Hematopoietic multipotent progenitor cell treated with erythropoietin and hydrocortisone succinate and interleukin-3 and kit ligand, for 4 days (in vitro differentiated cells): ENCODE measurements around the gene TSSC4.

Experiments
- DNase-seq: peaks from one replicate; pipeline ENCODE4 v3.0.0-alpha.2; 2015

The TSSC4 gene

DNA sequence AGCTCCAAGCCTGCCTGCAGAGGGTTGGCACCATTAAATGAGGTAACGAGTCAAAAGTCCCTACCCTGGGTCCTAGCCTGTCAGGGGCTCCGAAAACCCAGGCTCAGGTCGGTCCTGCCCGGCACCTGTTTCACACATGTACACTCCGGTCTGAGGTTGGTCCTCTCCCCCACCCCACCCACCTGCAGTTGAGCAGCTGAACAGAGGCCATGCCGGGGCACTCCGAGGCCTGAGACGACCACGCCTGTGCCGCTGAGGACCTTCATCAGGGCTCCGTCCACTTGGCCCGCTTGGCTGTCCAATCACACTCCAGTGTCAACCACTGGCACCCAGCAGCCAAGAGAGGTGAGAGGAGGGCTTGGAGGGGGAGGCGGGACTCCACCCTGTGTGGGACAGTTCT is 1.6 kb downstream of the TSSC4 start:
- no peak for DNase-seq

DNA sequence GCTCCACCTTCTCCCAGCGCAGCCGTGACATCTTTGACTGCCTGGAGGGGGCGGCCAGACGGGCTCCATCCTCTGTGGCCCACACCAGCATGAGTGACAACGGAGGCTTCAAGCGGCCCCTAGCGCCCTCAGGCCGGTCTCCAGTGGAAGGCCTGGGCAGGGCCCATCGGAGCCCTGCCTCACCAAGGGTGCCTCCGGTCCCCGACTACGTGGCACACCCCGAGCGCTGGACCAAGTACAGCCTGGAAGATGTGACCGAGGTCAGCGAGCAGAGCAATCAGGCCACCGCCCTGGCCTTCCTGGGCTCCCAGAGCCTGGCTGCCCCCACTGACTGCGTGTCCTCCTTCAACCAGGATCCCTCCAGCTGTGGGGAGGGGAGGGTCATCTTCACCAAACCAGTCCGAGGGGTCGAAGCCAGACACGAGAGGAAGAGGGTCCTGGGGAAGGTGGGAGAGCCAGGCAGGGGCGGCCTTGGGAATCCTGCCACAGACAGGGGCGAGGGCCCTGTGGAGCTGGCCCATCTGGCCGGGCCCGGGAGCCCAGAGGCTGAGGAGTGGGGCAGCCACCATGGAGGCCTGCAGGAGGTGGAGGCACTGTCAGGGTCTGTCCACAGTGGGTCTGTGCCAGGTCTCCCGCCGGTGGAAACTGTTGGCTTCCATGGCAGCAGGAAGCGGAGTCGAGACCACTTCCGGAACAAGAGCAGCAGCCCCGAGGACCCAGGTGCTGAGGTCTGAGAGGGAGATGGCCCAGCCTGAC is 2.5 kb downstream of the TSSC4 start:
- no peak for DNase-seq

DNA sequence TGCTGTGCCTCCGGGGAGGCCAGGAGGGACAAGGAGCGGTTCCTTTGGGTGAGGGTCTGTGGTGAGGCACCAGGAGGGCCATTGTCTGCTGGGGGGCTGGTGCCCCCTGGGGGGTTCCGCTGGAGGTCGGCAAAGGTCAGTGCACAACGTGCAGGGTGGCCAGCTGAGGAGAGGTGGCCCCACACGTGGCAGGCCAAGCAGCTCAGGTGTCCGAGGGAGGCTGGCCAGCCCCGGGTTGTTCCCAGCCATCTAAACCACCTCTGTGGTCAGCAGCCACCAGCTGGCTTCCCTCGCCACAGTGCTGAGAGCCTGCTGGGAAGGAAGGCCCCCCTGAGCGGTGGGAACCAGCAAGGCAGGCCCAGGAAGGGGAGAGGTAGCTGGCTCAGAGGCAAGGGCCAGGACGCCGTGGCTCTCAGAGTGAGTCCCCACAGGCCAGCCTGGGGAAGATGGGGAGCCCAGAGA is 4.2 kb downstream of the TSSC4 start:
- no peak for DNase-seq

DNA sequence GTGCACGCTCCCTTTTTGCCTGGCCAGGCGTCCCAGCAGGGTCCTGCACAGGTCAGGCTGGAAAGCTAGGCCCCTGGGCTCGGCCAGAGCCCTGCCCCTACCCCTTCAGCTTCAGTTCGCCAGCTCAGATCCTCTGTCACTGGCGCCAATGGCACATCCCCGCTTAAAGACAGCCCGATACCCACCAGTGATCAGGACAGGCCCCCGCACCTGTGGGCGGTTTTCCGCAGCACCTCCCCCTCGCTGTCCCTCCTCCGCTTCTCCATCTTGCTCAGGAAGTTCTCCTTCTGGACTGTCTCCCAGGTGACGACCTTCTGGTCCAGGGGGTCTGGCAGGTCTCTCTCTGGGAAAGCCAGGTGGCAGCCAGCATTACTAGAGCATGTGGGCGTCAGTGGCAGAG is 5.9 kb downstream of the TSSC4 start:
- DNase-seq, result no peak

DNA sequence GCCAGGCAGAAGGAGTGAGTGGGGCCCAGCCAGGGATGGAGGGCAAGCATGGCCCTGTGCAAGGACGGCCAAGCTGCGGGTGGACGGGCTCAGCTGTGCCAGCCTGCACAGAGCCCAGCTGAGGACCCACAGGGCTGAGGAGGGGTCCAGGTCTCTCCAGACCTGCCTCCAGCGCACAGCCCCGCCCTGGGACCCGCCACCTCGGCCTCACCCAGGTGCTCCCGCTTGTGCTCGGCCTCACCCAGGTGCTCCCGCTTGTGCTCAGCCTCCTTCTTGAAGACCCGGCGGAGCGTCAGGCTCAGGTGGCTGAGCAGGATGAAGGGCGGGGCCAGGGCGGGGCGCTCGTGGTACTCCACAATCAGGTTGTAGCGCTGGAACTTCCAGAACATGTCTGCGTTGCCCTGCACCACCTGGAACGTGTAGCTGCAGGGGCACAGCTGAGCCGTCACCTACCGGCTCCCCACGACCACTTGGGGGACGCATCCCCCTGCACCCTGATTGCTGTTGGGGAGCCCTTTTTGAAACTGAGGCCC is 6.4 kb downstream of the TSSC4 start:
- no peak for DNase-seq

DNA sequence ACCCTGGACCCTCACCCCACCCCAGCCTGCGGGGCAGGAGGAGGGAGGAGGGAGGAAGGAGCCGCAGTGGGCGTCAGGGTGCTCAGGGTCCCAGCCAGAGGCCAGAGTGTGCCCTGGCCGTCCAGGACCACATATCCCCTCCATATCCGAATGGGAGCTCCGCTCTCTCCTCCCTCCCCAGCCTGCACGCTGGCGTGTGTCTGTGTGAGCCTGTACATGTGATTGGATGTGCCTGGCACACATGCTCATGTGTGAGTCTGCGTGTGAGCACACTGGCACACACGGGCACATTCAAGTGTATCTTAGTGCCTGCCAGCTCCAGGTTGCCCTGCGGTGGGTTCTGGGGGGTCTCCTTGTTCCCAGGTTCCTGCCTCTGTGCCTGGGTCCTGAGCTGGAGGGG is 8.1 kb downstream of the TSSC4 start:
- DNase-seq, result no peak

DNA sequence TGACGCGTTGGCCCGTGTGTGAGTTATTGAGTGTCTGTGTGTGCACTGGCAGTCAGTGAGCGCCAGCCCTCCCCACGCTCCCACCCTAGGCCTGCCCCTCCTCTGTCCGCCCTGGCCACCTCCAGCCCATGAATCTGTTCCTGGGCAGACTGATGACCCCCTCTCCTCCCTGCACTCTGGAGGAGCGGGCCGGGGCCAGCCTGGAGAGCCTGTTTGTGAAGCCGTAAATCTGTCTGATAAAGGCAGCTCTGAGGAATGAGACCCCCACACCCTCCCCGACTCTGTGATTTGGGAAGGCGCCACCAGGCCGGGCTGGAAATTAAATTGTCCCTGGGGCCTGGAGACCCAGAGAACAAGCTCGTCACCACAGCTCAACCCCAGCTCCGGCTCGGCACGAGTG is 8.6 kb downstream of the TSSC4 start:
- no peak for DNase-seq

DNA sequence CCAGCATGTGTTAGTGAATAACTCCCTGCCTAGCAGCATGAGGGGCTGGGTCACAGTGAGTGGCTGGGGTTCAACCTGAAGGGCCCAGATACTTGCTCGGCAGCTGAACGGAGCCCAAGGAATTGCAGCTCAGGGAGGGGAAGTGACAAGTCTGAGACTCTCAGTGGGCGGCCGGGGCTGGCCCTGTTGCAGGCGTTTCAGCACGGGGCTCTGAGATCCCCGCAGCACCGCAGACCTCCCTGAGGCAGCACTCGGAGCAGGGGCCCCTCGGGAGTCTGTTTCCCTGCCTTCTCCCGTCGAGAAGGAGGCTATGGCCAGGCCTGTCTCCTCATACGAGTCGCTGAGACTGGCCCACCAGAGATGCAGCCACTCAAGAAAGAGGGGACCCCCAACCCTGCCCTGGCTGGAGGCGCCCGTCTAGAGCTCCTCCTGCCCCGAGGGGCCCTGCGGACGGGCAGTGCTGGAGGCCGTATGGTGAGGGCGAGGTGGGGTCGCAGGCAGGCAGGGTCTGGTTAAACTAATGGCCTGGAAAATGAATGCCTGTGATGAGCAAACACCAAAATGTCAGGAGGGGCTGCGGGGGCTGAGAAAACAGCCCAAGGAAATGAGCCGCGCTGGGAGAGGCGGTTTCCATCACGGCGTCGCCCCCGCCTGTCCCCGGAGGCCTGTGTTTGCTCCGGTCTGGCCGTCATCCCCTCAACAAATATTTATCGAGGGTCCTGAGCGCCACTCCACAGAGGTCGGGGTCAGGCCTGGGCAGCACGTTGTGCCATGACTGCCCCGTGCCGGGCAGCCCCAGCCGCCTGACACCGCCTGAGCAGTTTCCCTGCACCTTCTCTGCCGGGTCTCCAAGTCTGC is 9.3 kb downstream of the TSSC4 start:
- no peak for DNase-seq

DNA sequence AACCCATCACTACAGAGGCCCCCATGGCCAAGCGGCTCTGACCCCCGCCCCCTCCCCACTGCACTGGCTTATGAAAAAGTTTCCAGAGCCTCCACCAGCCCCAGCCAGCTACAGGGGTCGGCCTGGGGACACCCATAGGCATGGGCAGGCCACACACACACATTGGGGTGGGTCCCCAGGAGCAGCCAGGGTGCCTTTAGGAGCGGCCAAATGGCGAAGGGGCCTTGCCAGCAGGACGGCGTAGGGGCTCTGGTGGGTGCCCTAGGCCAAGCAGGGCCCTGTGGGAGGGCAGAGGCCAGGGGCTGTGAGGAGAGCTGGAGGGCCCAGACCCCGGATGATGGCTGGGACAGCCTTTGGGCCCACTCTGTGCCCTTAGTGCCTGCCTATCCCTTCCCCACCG is 10.1 kb downstream of the TSSC4 start:
- no peak for DNase-seq

DNA sequence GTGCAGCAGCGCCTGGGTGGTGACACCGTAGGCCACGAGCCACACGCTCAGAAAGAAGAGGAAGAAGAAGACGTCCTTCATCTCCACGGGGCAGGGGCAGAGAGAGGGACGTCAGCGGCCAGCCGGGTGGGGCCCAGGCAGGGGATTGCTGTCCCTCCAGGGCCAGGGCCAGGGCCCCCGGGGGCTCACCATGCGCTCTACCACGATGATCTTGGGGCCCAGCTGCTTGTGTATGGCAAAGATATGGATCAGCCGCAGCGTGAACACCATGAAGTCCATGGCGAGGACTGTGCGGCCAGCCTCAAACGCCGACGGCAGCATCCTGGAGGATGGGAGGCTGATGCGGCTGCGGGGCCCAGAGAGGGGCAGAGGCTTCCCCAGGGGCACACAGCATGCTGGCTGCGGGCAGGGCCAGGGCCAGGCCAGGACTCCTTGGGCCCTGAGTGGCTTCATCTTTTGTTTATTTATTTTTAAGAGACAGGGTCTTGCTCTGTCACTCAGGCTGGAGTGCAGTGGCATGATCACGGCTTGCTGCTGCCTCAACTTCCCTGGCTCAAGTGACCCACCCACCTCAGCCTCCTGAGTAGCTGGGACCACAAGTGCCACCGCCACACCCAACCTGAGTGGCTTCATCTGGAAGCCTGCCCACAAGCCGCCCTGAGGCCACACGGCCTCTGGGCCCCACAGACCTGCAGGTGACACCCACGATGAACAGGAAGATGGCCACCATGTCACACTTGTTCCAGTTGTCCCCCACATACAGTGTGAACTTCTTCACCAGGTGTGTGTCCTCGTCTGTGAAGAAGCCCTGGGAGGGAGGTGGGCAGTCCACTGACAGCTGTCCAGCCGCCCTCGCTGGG is 11.1 kb downstream of the TSSC4 start:
- no peak for DNase-seq

DNA sequence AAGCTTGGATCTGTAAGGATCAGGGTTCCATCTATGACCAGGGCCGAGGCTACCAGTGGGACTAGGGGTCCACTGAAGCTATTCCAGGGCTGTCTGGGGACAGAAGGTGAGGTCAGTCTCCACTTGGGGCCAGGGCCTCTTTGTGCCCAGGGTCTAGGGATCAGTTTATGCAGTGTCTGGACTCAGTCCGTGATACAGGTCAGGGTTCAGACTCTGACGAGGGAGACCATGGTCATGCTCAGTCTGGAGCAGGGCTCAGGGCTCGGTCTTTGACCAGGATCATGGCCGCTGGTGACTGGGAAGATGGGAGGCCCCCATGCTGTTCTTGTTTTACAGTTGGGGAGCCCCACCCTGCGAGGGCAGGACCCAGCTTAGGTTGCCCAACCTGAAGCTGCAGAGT is 11.8 kb downstream of the TSSC4 start:
- no peak for DNase-seq

DNA sequence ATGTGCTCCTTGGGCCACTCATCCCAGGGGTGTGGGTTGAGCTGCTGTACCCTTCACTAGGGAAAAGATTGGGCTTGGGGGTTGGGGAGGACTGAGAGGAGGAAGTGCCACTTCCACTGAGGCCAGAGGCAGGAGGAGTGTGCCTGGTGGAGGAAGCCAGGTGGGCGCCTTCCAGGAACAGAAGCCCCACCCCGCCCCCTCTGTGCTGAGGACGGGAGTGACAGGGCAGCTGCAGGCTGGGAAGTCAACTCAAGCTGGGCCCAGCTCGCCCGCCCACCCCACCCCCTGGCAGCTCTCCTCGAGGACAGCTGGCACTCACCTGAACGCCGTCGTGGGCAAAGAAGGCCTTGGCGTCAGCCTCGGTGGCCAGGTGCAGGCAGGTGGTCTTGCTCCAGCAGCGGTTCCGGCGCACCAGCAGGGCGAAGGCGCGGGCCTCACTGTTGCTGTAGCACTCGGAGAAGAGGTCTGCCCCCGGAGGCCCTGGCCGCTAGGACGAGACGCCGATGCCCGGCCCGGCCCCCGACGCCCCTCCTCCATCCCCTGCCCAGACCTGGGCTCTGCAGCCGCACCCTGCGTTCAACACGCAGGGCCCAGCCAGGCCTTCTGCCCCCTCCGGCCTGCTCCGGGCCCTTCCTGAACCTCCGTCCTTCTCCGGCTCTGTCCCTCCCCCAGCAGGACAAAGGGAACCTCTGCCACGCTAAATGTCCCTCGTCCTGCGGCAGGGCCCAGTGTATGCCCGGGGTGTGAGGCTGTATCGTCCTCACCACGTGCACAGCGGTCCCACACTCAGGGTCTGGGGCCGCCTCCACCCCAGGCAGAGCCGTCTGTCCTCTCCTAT is 13.4 kb downstream of the TSSC4 start:
- DNase-seq, result no peak

DNA sequence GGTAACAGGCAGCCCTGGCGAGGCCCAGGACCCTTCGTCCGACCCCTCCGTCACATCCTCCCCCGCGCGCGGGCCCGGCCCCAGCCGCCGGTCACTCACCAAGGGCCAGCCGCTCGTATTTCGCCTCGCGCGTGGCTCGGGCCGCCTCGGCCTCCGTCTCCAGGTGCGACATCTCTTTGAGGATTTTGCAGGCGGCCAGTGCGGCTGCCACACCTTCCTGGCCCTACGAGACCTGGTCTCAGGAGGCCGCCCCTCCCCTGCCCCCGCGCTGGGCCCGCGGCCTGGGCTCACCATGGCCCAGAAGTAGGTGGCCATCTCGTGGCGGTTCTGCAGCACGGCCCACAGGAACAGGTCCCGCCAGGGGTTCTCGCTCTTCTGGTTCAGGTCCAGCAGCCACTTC is 14.1 kb downstream of the TSSC4 start:
- DNase-seq, result no peak

DNA sequence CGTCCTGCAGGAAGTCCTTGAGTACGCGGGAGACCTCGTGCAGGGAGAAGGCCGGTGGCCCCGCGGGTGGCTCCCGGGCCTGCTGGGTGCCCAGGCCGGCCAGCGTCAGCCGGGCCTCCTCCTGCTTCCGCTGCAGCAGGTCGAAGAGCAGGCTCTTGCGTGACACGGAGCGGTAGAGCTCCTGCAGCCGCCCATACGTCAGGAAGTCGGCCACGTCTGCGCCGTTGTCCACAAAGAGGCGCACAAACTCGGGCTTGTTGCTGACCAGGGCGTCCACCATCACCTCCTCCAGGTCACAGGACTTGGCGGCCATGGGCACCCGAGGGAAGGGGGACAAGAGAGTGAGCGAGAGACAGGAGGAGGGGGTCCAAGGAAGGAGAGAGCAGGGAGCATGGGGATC is 14.6 kb downstream of the TSSC4 start:
- no peak for DNase-seq

DNA sequence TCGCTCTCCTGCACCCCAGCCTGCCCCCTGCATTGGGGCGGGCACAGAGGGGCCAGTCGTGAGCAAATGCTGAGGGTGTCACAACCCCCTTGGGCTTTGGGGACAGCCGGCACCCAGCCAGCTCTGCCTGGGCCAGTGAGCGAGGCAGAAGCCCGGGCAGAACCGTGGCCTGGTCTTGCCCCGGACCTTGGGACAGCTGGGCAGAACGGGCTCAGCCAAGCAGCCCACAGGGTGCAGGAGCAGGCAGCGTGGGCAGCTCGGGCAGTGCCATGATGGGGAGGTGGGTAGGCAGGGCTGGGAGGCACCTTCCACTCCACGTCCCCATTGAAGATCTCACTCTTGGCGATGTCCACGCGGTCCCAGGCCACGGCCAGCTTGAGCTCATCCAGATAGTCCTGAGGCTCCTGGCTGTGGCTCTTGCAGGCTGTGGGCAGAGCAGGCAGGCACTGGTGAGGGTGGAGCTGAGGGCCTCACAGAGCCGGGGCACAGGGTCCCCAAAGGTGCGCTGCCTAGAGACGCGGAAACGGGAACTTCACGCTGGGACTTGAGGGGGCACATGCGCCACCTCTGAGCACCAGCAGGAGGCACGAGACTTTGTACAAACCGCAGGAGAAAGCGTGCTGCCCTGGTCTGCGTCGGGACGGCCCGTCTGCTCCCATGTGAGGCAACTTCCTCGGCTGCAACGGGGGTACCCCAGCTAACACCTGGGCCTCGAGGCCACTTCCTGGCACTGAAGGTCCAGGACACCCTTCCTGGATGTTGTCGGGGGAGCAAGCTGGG is 15.2 kb downstream of the TSSC4 start:
- no peak for DNase-seq

DNA sequence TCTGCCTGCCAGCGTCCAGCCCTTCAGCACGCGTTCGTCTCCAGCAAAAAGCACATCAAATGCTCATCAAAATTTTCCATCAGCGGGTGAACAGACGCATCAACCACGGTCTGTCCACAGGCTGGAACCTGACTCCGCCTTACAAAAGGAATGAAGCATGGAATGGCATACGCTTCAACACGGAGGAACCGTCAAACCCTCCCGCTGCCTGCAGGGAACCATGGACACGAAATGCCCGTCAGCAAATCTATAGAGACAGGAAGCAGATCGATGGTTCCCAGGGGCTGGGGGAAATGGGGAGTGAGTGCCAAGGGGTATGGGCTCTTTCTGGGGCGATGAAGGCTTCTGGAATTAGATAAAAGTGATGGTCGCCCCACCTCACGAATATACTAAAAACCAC is 16.2 kb downstream of the TSSC4 start:
- DNase-seq, result no peak

DNA sequence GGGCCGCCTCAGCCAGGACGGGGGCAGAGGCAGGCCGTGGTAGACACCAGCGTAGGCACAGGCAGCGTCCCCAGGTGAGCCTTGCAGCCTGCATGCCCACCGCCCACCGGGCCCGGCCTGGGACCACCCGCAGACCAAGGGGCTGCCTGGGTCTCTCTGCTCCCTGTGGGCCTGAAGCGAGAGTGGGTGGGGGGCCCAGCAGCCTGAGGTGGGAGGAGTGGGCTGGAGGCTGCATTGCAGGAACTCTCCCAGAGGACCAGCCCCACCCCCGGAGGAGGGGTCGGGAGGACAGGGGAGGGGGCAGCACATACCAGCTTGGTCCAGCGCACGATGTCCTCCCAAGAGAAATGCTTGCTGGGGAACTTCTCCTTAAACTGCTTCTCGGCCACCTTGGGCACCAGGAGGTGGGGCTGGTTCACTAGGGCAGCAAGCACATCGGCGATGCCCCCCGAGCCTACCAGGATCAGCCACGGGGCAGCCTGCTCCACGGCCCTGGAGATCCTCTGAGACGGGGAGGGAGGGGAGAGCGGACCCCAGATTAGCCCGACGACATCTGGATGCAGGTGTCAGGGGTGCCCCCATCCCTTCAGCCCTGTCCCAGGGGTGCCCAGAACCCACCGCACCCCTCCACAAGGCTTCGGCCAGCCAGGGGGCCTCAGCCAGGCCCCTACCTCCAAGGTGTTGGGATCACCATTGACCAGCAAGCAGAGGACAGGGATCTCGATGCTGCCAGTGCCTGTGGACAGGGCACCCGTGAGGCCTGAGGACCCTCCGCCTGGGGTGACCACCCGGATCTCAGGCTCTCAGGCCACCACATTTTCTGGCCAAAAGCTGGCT is 17.5 kb downstream of the TSSC4 start:
- no peak for DNase-seq

DNA sequence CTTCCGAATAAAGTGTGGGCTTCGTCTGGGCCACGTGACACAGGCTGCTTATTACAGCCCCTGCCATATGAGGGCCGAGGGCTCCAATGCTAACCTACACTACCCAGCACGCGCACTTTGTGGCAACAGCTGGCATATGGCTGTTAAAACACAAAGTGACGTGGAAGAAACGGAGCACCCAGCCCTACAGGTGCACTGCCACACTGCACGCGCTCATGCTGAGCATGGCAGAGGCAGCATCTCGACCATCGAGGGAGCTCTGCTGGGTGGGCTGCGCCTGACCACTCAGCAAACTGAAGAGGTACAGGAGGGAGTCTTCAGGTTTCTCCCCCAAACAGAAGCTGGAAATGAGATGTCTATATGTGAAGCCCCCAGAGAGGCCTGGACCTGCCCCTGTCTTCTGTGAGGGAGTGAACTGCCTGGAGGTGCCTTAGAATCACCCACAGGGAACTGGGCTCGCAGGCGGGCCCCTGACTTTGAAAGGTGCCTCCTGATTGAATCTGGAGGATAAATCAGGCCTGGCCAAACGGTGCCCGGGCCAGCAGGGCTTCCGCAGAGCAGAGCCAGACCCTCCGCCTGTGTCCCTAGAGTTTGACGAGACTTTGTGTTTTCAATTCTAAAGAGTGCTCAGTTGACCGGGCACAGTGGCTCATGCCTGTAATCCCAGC is 18.3 kb downstream of the TSSC4 start:
- no peak for DNase-seq

DNA sequence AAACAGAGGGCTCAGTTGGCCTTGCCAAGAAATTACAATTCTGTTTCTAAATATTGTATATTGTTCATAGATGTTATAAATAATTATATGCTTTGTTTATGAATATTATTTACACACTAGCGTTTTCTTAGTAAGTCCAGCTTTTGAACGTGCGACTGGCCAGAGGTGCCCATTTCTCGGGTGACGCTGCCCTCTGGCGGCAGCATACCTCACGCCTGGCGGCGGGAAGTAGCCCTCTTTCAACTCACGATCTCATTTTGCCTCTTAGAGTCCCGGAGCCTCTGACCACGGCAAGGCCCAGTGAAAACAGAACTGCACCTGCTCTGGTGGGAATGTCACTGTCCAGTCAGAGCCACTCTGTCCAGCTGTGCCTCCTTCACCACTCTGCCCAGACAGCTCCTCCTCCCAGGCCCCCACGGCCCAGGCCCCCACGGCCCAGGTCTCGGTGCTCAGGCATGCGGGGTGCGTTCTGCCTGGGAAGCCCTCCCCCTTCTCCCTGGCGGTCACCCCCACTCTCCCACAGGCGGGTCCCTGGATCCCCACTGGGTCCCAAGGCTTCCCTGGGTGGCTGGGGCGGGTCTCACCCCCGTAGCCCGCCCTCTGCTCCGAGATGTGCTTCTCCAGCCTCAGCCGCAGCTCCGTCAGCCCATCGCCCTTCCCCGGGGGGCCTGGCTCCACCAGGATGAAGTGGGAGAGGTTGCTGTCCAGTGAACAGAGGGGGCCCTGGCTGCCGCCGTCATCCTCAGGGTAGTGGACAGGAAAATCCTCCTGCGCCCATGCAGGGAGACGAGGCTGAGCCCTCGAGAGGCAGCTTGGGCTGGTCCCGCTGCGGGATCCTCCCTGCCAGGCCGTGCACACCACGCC is 19.3 kb downstream of the TSSC4 start:
- DNase-seq, result peak; percentile 87
